NT2/D1 (cell line): Measurements from ENCODE around the gene S1PR3.

ENCODE experiments used
- SUZ12 ChIP-seq: IDR thresholded peaks from 2 replicates; pipeline ENCODE4 v1.6.1; 2011; ENCODE audit not compliant: insufficient read length, insufficient read depth; ENCODE audit errors: extremely low read depth
- YY1 ChIP-seq: IDR thresholded peaks from 2 replicates; pipeline ENCODE4 v1.6.1; 2011; ENCODE audit not compliant: insufficient read length, insufficient read depth
- ZNF274 ChIP-seq: IDR thresholded peaks from 2 replicates; pipeline ENCODE4 v1.6.1; 2011; ENCODE audit warnings: mild to moderate bottlenecking, low read depth, low read length

DNA sequence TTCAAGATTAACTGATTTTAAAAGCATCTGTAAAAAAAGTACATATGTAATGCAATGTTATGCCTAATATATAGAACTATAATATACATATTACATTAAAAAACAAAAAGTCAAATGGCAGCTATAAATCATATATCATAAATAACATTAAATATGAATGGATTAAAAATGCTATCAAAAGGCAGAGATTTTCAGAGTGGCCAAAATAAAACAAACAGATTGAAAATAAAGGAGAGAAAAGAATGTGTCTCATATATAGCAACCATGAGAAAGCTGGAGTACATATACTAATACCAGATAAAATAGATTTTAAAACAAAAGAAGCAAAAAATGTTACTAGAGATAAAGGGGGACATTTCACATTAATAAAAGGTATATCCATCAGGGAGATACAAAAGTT is 38.5 kb downstream of the S1PR3 start:
- TF ChIP-seq YY1 (no peak), ZNF274 (no peak), SUZ12 (no peak)
